RWPE1 (cell line): ENCODE data around the gene SULT1C3.
"Not testable (repeated sequence)": the region's sequence is repeated elsewhere in the genome, so short reads cannot be mapped to it uniquely, and the experiment has no call there.

Experiments
- CTCF ChIA-PET: fragments of 350-600 bp; sonication (Branson Sonifier 250); formaldehyde crosslinking; extraction: SDS; loops from one replicate; lab custom pipeline; 2021; lab: Yijun Ruan, JAX
- POLR2A ChIA-PET: fragments of 400-600 bp; formaldehyde crosslinking; extraction: SDS; loops from one replicate; lab custom pipeline; 2020; ENCODE audit warnings: antibody characterized with exemption; ENCODE audit not compliant: low non-redundant PET; lab: Yijun Ruan, JAX
- DNase-seq: peaks from one replicate; pipeline ENCODE4 v3.0.0; 2012; ENCODE audit warnings: low spot score
- H3K27ac ChIP-seq: fragments of 450-650 bp; 2 replicates; pipeline ENCODE4 v1.5.1; 2017
- CTCF ChIP-seq: fragments of 450-650 bp; conservative IDR thresholded peaks from 2 replicates; pipeline ENCODE4 v1.5.1; 2017; ENCODE audit warnings: low read depth, mild to moderate bottlenecking

Gene SULT1C3

GRCh38 chr2:108280466-108280865 lies 40.7 kb downstream of the SULT1C3 start:
- ChIA-PET POLR2A (no interaction called here), CTCF (no interaction called here)
- TF ChIP-seq CTCF, result no peak
- no peak overlapping the region for H3K27ac ChIP-seq
- DNase-seq, result no peak

GRCh38 chr2:108284566-108284965 lies 44.8 kb downstream of the SULT1C3 start:
- H3K27ac ChIP-seq, POLR2A ChIA-PET, DNase-seq: not testable (repeated sequence)
- CTCF ChIA-PET, result interaction anchor here (0.6 kb wide), 1 partner anchor 1545 kb away, joined by 6 read pairs; no protein-coding TSS in a partner anchor

- ChIA-PET CTCF (no interaction called here), POLR2A (no interaction called here)
- no peak for TF ChIP-seq CTCF
- no peak overlapping the region for H3K27ac ChIP-seq
- no peak for DNase-seq
Measured at GRCh38 chr2:108285616-108286015, 45.8 kb downstream of the SULT1C3 start.

GRCh38 chr2:108287169-108287568 lies 47.4 kb downstream of the SULT1C3 start:
- ChIA-PET POLR2A (no interaction called here), CTCF (no interaction called here)
- H3K27ac ChIP-seq, result no peak overlapping the region
- DNase-seq, result no peak
- TF ChIP-seq CTCF, result no peak

GRCh38 chr2:108288534-108289106 lies 48.9 kb downstream of the SULT1C3 start, which contains the start of gene SULT1C2:
TSS of gene SULT1C2 (plus strand) at chr2:108288895. CDS start at chr2:108293668, 4,773 bp downstream.
- TF ChIP-seq CTCF, result no peak
- no peak for DNase-seq
- POLR2A ChIA-PET, result no interaction called here
- no peak within 1 kb of the TSS for H3K27ac ChIP-seq
- CTCF ChIA-PET, result no interaction called here

- CTCF ChIA-PET, result no interaction called here
- POLR2A ChIA-PET, result no interaction called here
- no peak for DNase-seq
- no peak for TF ChIP-seq CTCF
- no peak overlapping the region for H3K27ac ChIP-seq
Measured at GRCh38 chr2:108293850-108294249, 54.1 kb downstream of the SULT1C3 start.

GRCh38 chr2:108297436-108298141 lies 57.8 kb downstream of the SULT1C3 start:
- no peak for TF ChIP-seq CTCF
- CTCF ChIA-PET, result no interaction called here
- no peak overlapping the region for H3K27ac ChIP-seq
- peak; percentile 87 for DNase-seq
- POLR2A ChIA-PET, result no interaction called here
